Fibroblast of mammary gland (primary cell): Measurements from ENCODE around the gene CSF1R.
A peak's percentile ranks its signal among the peaks of the same experiment; 100 is the strongest.

Experiments used
- DNase-seq: peaks from one replicate; pipeline ENCODE4 v3.0.0-alpha.2; 2010; ENCODE audit warnings: low read depth
- H3K4me3 ChIP-seq: 2 replicates; pipeline ENCODE4 v1.5.1; 2011; ENCODE audit warnings: low read depth, mild to moderate bottlenecking, low read length, moderate library complexity; ENCODE audit not compliant: control insufficient read depth
- TF ChIP-seq, protein P1 (sequence below): conservative IDR thresholded peaks from 2 replicates; pipeline ENCODE4 v1.5.1; 2011; ENCODE audit warnings: low read depth, low read length, inconsistent platforms; ENCODE audit not compliant: control insufficient read depth, insufficient read depth

CSF1R gene

DNA sequence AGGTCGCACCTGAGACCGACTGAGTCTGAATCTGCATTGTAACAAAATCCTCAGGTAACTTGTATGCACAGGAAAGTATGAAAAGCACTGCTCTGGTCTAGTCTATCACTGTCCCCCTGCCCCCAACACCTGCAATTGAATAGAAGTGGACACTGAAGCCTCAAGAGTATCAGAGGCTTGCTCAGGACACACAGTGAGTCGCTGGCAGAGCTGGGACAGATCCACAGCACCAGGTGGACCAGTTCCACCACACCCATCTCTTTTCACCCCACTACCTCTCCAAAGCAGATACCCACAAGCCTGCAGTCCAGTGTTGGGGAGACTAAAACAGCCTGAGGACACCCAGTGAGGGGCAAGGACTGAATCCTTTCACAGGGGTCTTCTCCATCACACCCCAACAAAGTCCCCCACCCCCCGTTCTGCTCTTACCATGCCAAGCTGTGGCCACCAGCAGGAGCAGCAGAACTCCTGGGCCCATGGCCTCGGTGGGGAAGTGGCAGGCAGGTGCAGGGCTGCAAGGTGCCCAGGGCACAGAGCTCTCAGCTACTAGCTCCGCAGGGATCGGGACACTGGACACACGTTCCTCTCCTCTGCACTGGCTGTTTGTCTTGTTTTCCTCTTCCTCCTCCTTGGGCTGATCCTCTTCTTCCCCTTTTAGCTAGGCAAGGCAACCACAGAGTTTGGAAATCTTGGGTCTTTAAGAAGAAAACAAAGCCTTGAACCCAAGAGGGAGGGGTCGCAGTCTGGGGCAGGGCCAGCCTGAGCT lies at the start of gene CSF1R:
CSF1R (minus strand) TSS at position 605 of the 766 bp plus-strand sequence; CDS start at position 478, 127 bp downstream.
- TF ChIP-seq, protein P1, sequence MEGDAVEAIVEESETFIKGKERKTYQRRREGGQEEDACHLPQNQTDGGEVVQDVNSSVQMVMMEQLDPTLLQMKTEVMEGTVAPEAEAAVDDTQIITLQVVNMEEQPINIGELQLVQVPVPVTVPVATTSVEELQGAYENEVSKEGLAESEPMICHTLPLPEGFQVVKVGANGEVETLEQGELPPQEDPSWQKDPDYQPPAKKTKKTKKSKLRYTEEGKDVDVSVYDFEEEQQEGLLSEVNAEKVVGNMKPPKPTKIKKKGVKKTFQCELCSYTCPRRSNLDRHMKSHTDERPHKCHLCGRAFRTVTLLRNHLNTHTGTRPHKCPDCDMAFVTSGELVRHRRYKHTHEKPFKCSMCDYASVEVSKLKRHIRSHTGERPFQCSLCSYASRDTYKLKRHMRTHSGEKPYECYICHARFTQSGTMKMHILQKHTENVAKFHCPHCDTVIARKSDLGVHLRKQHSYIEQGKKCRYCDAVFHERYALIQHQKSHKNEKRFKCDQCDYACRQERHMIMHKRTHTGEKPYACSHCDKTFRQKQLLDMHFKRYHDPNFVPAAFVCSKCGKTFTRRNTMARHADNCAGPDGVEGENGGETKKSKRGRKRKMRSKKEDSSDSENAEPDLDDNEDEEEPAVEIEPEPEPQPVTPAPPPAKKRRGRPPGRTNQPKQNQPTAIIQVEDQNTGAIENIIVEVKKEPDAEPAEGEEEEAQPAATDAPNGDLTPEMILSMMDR = no peak
- H3K4me3 ChIP-seq = no peak within 1 kb of the TSS

DNA sequence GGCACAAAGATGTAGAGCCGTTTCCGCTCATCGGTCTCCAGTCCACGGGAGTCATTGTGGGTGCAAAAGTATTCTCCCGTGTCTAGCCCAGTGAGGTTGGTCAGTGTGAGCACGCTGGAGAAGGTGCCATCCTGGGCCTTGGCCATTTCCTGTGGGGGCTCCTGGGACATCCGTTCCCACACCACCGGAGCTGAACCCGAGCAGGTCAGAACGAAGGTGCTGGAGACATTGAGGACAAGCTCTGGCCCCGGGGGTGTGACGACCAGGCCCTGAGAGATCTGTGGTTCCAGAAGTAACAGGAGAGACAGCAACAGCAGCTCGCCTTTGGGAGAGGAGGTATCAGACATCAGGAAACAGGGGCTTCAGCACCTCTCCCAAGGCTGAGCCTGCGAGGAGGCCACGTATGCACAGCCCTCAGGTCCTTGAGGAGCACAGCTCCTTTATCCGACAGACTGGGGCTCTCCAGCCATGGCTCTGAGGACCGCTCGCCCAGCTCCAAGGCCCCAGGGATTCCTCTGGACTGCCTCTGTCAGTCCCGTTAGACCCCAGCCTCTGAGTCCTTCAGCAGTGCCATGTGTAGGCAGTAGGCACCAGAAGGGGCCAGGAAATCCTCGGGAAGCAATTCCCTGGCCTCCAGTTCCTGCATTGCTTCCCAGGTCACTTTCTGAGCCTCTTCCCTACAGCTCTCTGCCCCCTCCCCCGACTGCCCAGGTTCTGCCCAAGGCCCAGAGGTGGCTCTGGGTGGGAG lies 49.4 kb upstream of the CSF1R start:
- no peak for DNase-seq
- no peak overlapping the region for H3K4me3 ChIP-seq
- TF ChIP-seq, protein P1 = no peak

More for the DNA sequence above, at the start of gene CSF1R:
- no peak for DNase-seq

DNA sequence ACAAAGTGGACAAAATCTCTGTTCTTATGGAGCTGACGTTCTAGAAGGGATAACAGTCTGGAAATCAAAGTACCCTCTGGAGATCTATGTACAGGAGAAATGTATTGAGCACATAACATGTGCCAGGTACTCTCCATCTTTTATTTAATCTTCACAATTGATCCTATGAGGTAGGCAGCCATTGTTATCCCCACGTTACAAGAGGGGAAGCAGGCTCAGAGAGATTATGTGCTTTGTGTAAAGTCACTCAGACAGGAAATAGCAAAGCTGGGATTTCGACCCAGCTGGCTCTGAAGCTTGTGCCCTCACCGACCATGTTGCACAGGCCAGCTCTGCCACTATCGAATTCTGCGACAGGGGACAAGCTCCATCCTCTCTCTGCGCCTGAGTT lies 47.8 kb upstream of the CSF1R start:
- H3K4me3 ChIP-seq = no peak overlapping the region
- TF ChIP-seq, protein P1 = no peak
- DNase-seq = no peak

DNA sequence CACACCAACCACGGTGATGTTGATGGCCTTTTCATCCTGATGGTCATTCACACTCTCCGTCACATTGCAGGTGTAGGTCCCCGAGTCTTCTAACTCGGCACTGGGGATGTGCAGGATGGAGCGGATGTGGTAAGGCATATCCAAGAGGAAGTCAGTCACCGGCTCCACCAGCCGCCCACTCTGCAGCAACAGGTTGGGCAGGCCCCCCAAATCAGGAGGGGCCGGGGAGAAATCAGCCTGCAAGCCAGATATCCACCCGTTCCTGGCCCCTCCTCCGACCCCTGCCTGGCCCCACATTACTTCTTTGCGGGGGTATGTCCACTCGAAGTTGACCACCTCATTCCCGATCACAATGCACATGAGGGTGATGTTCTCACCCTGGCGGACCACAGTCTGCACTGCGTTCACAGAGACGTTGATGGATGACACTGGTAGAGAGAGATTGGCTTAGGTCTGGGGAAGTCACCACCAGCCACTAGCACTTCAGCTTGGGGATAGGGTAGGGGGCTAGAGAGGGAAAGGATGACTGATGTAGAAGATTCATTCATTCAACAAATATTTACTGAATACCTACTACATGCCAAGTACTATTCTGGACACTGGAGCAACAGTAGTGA lies 47.3 kb upstream of the CSF1R start:
- DNase-seq = no peak
- H3K4me3 ChIP-seq = no peak overlapping the region
- TF ChIP-seq, protein P1 = no peak

DNA sequence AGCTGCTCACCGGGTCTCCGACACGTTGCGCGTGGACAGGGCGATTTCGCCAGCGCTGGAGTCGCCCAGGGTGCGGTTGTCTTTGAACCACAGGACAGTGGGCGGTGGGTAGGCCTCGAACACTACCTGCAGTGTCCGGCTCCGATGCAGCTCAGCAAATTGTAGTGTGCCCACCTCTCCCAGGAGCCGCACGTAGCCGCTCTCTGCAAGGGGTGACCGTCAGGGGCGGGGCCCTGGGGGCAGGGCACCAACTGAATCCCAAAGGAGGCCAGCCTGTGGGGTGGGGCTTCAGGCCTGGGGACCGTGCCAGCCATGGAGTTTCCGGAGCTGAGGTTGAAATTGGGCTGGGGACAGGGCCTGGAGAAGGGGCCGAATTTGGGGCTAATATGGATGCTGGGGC lies 46.4 kb upstream of the CSF1R start:
- no peak for DNase-seq
- TF ChIP-seq, protein P1 = no peak
- no peak overlapping the region for H3K4me3 ChIP-seq

DNA sequence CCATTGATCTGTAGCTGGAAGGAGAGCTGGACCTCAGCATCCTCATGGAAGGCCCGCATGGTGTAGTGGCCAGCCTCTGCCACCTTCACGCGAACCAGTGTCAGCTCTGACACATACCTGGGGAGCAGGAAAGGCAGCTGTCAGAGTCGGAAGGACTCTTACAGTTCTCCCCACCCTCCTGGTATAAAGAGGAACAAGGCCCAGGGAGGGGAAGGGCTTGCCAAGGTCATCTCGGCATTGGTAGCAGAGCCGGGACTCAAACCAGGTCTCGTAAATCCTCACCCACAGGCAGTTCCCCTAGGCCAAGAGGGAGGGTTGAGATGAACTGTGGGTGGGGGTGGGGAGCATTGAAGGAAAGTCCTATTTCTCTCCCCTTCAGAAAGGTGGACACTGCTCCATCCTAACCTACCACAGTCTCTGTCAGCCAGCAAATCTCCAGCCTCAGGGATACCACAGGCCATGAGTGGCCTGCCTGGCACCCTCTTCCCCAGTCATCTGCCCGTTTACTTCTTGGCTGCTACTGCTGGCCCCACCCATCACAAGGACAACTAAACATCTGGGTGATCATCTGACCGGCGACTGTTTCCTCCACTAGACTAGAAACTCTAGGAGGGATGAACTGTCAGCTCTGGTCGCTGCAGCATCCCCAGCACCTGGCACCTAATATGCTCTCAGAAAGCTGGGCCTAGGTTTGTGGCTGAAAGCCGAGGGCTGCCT lies 45.8 kb upstream of the CSF1R start:
- H3K4me3 ChIP-seq = no peak overlapping the region
- DNase-seq = peak; percentile 75
- TF ChIP-seq, protein P1 = no peak
